HepG2 (cell line): ENCODE data around the gene METTL26. TPM values are rescaled to one million over a fixed set of nuclear protein-coding genes. Genes with fewer than 3 reads are reported as not detected.

ENCODE experiments used
- ARHGAP35 ChIP-seq: sonication (generic); formaldehyde crosslinking; IDR thresholded peaks from 2 replicates; pipeline ENCODE4 v1.9.0; 2022; ENCODE audit warnings: mild to moderate bottlenecking, inconsistent platforms, moderate library complexity, missing genetic modification reagents, borderline replicate concordance
- FOXO1 ChIP-seq: sonication (generic); formaldehyde crosslinking; IDR thresholded peaks from 2 replicates; pipeline ENCODE4 v1.4.0; 2020; ENCODE audit warnings: missing genetic modification reagents
- HNRNPLL ChIP-seq: fragments of 200-400 bp; formaldehyde crosslinking; IDR thresholded peaks from 2 replicates; pipeline ENCODE4 v1.6.1; 2017; ENCODE audit warnings: mild to moderate bottlenecking, low read depth, low read length; ENCODE audit not compliant: poor library complexity, severe bottlenecking
- NFRKB ChIP-seq: fragments of 450-650 bp; IDR thresholded peaks from 2 replicates; pipeline ENCODE4 v1.6.1; 2017
- SCMH1 ChIP-seq: sonication (generic); formaldehyde crosslinking; IDR thresholded peaks from 2 replicates; pipeline ENCODE4 v1.9.0; 2021; ENCODE audit warnings: missing genetic modification reagents, mild to moderate bottlenecking, borderline replicate concordance
- ZFP41 ChIP-seq: sonication (generic); formaldehyde crosslinking; IDR thresholded peaks from 2 replicates; pipeline ENCODE4 v1.4.0; 2020; ENCODE audit warnings: mild to moderate bottlenecking, missing genetic modification reagents, borderline replicate concordance
- ZNF383 ChIP-seq: sonication (generic); formaldehyde crosslinking; IDR thresholded peaks from 2 replicates; pipeline ENCODE4 v1.4.0; 2020; ENCODE audit warnings: missing genetic modification reagents, mild to moderate bottlenecking, borderline replicate concordance
- ZNF431 ChIP-seq: sonication (generic); formaldehyde crosslinking; IDR thresholded peaks from 2 replicates; pipeline ENCODE4 v1.9.0; 2022; ENCODE audit warnings: missing genetic modification reagents, low read depth, mild to moderate bottlenecking, borderline replicate concordance
- ZNF761 ChIP-seq: sonication (generic); formaldehyde crosslinking; conservative IDR thresholded peaks from 2 replicates; pipeline ENCODE4 v1.4.0; 2020; ENCODE audit warnings: mild to moderate bottlenecking, missing genetic modification reagents
- ZNF816 ChIP-seq: sonication (generic); formaldehyde crosslinking; IDR thresholded peaks from 2 replicates; pipeline ENCODE4 v1.8.0; 2022; ENCODE audit warnings: missing genetic modification reagents, mild to moderate bottlenecking, borderline replicate concordance
- polyA plus RNA-seq, 8 experiments: library from polyadenylated mRNA; depleted of rRNA in 3 of 8; stranded (reverse) in 7 of 8; unstranded in 1 of 8; fragments of >200 nt; fragmentation: Illumina TruSeq in 4 of 8; extraction: Trizol in 4 of 8; gene quantifications; 2 replicates each; pipeline versions ENCODE4 v1.2.1 to v1.2.3, GENCODE V29; 2011 to 2016; ENCODE audit warnings: low read depth in 4 of 8, missing spikeins in 1 of 8, mixed read lengths in 1 of 8; ENCODE audit not compliant: insufficient read depth in 1 of 8
- total RNA-seq, 5 experiments: library from RNA; depleted of rRNA; stranded (reverse); fragments of >200 nt; fragmentation: Illumina TruSeq; extraction: Trizol; gene quantifications; 2 replicates each; pipeline ENCODE4 v1.2.3, GENCODE V29; 2016; ENCODE audit warnings: low read depth in 1 of 5
- TF ChIP-seq, protein P1 (sequence below): sonication (generic); formaldehyde crosslinking; IDR thresholded peaks from 2 replicates; pipeline ENCODE4 v1.4.0; 2020; ENCODE audit warnings: missing genetic modification reagents
- TF ChIP-seq, protein P2 (sequence below): sonication (generic); formaldehyde crosslinking; IDR thresholded peaks from 2 replicates; pipeline ENCODE4 v1.4.0; 2020; ENCODE audit warnings: missing genetic modification reagents
- TF ChIP-seq, protein P3 (sequence below): sonication (generic); formaldehyde crosslinking; IDR thresholded peaks from 2 replicates; pipeline ENCODE4 v1.8.1; 2022; ENCODE audit warnings: low read depth, mild to moderate bottlenecking, missing genetic modification reagents
- TF ChIP-seq, protein P4 (sequence below), 2 experiments: sonication (generic) in 1 of 2; formaldehyde crosslinking in 1 of 2; IDR thresholded peaks; 2 replicates each; pipeline versions ENCODE4 v1.4.0 to v1.6.1; 2018 to 2020; ENCODE audit warnings: missing genetic modification reagents in 2 of 2, borderline replicate concordance in 1 of 2, low read depth in 1 of 2, mild to moderate bottlenecking in 1 of 2, missing biosample characterization in 1 of 2
- TF ChIP-seq, protein P5 (sequence below): sonication (generic); formaldehyde crosslinking; IDR thresholded peaks from 2 replicates; pipeline ENCODE4 v1.8.0; 2022; ENCODE audit warnings: mild to moderate bottlenecking, missing genetic modification reagents; ENCODE audit not compliant: insufficient replicate concordance

Gene METTL26
- total and polyA plus RNA-seq, 2 of the 13 experiments (the other 11 are each of a cell fraction or from before 2014, with no cell fraction given), result 65.5 to 70.1 TPM

DNA sequence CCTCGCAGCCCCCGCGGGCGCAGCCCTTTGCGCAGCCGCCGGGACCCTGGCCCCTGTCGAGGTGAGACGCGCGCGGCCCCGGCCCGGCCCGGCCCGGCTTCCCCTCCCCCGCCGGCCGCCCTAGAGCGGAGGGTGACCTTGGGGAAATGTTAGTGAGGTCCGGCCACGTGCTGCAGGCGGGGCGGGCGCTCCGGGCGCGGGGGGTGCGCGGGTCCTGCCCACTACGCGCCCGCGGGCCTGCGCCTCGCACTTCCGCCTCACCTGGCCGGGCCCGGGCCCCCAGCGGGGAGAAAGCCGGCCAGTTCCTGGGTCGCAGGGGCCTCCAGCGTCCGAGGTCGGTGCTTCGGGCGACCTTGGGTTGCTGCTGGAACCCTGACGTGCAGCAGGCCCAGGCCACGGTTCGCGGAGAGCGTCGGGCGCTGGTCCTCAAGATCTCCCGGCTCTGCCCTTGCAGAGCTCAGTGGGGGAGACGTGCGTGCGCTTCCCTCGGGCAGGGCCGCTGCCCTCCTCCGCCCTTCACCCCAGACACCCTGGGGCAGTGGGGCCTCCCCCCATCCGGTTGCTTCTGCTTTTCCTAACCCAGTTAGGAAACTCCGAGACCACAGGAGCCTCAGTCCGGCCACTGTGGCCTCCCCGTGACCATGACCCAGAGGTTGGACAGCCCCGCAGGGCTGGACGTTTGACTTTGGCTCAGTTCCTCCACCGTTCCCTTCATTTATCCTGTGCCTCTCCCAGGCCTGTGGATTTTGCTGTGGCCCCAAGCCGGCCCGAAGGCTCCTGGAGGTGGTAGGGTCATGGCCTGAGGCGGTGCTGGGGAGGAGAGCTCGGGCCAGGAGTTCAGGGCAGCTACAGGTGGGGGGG lies 6.3 kb upstream of the METTL26 start (continued):
- TF ChIP-seq, protein P1, sequence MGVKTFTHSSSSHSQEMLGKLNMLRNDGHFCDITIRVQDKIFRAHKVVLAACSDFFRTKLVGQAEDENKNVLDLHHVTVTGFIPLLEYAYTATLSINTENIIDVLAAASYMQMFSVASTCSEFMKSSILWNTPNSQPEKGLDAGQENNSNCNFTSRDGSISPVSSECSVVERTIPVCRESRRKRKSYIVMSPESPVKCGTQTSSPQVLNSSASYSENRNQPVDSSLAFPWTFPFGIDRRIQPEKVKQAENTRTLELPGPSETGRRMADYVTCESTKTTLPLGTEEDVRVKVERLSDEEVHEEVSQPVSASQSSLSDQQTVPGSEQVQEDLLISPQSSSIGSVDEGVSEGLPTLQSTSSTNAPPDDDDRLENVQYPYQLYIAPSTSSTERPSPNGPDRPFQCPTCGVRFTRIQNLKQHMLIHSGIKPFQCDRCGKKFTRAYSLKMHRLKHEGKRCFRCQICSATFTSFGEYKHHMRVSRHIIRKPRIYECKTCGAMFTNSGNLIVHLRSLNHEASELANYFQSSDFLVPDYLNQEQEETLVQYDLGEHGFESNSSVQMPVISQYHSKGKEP (CRISPR knock-in tag), result peak; percentile 31; the same call in 1 of the 2 replicates
- TF ChIP-seq ARHGAP35 (no peak), NFRKB (no peak), ZNF761 (CRISPR knock-in tag) (no peak; the same call in 1 of the 2 replicates), SCMH1 (CRISPR knock-in tag) (no peak), FOXO1 (CRISPR knock-in tag) (no peak), ZNF431 (CRISPR knock-in tag) (peak; percentile 80; the same call in 1 of the 2 replicates), HNRNPLL (no peak), ZFP41 (CRISPR knock-in tag) (no peak; the same call in 1 of the 2 replicates), ZNF816 (CRISPR knock-in tag) (no peak; the same call in 1 of the 2 replicates), ZNF383 (no peak)
- TF ChIP-seq, protein P2, sequence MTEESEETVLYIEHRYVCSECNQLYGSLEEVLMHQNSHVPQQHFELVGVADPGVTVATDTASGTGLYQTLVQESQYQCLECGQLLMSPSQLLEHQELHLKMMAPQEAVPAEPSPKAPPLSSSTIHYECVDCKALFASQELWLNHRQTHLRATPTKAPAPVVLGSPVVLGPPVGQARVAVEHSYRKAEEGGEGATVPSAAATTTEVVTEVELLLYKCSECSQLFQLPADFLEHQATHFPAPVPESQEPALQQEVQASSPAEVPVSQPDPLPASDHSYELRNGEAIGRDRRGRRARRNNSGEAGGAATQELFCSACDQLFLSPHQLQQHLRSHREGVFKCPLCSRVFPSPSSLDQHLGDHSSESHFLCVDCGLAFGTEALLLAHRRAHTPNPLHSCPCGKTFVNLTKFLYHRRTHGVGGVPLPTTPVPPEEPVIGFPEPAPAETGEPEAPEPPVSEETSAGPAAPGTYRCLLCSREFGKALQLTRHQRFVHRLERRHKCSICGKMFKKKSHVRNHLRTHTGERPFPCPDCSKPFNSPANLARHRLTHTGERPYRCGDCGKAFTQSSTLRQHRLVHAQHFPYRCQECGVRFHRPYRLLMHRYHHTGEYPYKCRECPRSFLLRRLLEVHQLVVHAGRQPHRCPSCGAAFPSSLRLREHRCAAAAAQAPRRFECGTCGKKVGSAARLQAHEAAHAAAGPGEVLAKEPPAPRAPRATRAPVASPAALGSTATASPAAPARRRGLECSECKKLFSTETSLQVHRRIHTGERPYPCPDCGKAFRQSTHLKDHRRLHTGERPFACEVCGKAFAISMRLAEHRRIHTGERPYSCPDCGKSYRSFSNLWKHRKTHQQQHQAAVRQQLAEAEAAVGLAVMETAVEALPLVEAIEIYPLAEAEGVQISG (CRISPR knock-in tag), result peak; percentile 52; the same call in 1 of the 2 replicates
- TF ChIP-seq, protein P3, sequence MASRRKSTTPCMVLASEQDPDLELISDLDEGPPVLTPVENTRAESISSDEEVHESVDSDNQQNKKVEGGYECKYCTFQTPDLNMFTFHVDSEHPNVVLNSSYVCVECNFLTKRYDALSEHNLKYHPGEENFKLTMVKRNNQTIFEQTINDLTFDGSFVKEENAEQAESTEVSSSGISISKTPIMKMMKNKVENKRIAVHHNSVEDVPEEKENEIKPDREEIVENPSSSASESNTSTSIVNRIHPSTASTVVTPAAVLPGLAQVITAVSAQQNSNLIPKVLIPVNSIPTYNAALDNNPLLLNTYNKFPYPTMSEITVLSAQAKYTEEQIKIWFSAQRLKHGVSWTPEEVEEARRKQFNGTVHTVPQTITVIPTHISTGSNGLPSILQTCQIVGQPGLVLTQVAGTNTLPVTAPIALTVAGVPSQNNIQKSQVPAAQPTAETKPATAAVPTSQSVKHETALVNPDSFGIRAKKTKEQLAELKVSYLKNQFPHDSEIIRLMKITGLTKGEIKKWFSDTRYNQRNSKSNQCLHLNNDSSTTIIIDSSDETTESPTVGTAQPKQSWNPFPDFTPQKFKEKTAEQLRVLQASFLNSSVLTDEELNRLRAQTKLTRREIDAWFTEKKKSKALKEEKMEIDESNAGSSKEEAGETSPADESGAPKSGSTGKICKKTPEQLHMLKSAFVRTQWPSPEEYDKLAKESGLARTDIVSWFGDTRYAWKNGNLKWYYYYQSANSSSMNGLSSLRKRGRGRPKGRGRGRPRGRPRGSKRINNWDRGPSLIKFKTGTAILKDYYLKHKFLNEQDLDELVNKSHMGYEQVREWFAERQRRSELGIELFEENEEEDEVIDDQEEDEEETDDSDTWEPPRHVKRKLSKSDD (CRISPR knock-in tag), result 0 out of 2 replicates have a peak, but pooled peaks have one; percentile 20
- TF ChIP-seq, protein P4, sequence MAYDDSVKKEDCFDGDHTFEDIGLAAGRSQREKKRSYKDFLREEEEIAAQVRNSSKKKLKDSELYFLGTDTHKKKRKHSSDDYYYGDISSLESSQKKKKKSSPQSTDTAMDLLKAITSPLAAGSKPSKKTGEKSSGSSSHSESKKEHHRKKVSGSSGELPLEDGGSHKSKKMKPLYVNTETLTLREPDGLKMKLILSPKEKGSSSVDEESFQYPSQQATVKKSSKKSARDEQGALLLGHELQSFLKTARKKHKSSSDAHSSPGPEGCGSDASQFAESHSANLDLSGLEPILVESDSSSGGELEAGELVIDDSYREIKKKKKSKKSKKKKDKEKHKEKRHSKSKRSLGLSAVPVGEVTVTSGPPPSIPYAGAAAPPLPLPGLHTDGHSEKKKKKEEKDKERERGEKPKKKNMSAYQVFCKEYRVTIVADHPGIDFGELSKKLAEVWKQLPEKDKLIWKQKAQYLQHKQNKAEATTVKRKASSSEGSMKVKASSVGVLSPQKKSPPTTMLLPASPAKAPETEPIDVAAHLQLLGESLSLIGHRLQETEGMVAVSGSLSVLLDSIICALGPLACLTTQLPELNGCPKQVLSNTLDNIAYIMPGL (CRISPR knock-in tag; IDR thresholded peaks at IDR 0.05; ENCODE audit: borderline replicate concordance in 1 of 2, low read depth in 1 of 2), result no peak; a peak in 1 of 4 replicates
- TF ChIP-seq, protein P5, sequence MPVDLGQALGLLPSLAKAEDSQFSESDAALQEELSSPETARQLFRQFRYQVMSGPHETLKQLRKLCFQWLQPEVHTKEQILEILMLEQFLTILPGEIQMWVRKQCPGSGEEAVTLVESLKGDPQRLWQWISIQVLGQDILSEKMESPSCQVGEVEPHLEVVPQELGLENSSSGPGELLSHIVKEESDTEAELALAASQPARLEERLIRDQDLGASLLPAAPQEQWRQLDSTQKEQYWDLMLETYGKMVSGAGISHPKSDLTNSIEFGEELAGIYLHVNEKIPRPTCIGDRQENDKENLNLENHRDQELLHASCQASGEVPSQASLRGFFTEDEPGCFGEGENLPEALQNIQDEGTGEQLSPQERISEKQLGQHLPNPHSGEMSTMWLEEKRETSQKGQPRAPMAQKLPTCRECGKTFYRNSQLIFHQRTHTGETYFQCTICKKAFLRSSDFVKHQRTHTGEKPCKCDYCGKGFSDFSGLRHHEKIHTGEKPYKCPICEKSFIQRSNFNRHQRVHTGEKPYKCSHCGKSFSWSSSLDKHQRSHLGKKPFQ (CRISPR knock-in tag), result peak; percentile 66
